Keratinocyte (primary cell): ENCODE measurements around the gene ROBO2. TPM values are rescaled to one million over a fixed set of nuclear protein-coding genes. Genes with fewer than 3 reads are reported as not detected.

Experiments used
- DNase-seq: peaks from one replicate; pipeline ENCODE4 v3.0.0-alpha.2; 2011; ENCODE audit warnings: low read depth, missing footprints, low spot score
- FAIRE-seq: peaks from 2 replicates; lab custom pipeline; 2011; peaks lifted over from hg19 to GRCh38; lab: Jason Lieb, UNC
- H2AFZ ChIP-seq: 2 replicates; pipeline ENCODE4 v1.6.0; 2012; ENCODE audit warnings: low read length, control low read depth, inconsistent platforms; ENCODE audit not compliant: control insufficient read depth
- H3K27ac ChIP-seq: 2 replicates; pipeline ENCODE4 v1.5.1; 2011; ENCODE audit warnings: low read length; ENCODE audit not compliant: control insufficient read depth, insufficient read depth
- H3K27me3 ChIP-seq: 3 replicates; pipeline ENCODE4 v1.6.0; 2011; ENCODE audit warnings: low read length; ENCODE audit not compliant: control insufficient read depth, insufficient read depth; ENCODE audit errors: extremely low read depth
- H3K36me3 ChIP-seq, 2 experiments: 2 replicates in 1 of 2; 3 replicates in 1 of 2; pipeline ENCODE4 v1.5.1; 2011; ENCODE audit warnings: low read length in 2 of 2, mild to moderate bottlenecking in 1 of 2; ENCODE audit not compliant: control insufficient read depth in 2 of 2, insufficient read depth in 2 of 2; ENCODE audit errors: extremely low read depth in 1 of 2
- H3K4me1 ChIP-seq: 3 replicates; pipeline ENCODE4 v1.5.1; 2011; ENCODE audit warnings: low read length; ENCODE audit not compliant: control insufficient read depth, insufficient read depth; ENCODE audit errors: extremely low read depth
- H3K4me2 ChIP-seq: 3 replicates; pipeline ENCODE4 v1.6.0; 2011; ENCODE audit warnings: low read depth, low read length; ENCODE audit not compliant: control insufficient read depth, insufficient read depth; ENCODE audit errors: extremely low read depth
- H3K4me3 ChIP-seq, 3 experiments: fragments of 200-600 bp in 1 of 3; sonication (generic) in 1 of 3; 2 replicates in 2 of 3; 3 replicates in 1 of 3; pipeline ENCODE4 v1.5.1; 2011 to 2016; ENCODE audit warnings: low read length in 3 of 3, mild to moderate bottlenecking in 3 of 3, control low read depth in 2 of 3, inconsistent platforms in 1 of 3, low read depth in 1 of 3, mixed read lengths in 1 of 3, mixed run types in 1 of 3, moderate library complexity in 1 of 3; ENCODE audit not compliant: control insufficient read depth in 2 of 3, insufficient read depth in 2 of 3; ENCODE audit errors: extremely low read depth in 1 of 3
- H3K79me2 ChIP-seq: 2 replicates; pipeline ENCODE4 v1.6.0; 2012; ENCODE audit warnings: low read length; ENCODE audit not compliant: control insufficient read depth, insufficient read depth
- H3K9ac ChIP-seq: 3 replicates; pipeline ENCODE4 v1.6.0; 2011; ENCODE audit warnings: low read length; ENCODE audit not compliant: control insufficient read depth, insufficient read depth; ENCODE audit errors: extremely low read depth
- H3K9me1 ChIP-seq: 3 replicates; pipeline ENCODE4 v1.6.0; 2011; ENCODE audit warnings: low read length; ENCODE audit not compliant: control insufficient read depth, insufficient read depth; ENCODE audit errors: extremely low read depth
- H3K9me3 ChIP-seq: 2 replicates; pipeline ENCODE4 v1.5.1; 2012; ENCODE audit warnings: low read depth, low read length; ENCODE audit not compliant: control insufficient read depth
- H4K20me1 ChIP-seq: 3 replicates; pipeline ENCODE4 v1.6.0; 2011; ENCODE audit warnings: low read length; ENCODE audit not compliant: control insufficient read depth, insufficient read depth; ENCODE audit errors: extremely low read depth
- EZH2 ChIP-seq: IDR thresholded peaks from one replicate; pipeline ENCODE4 v1.6.1; 2012; ENCODE audit warnings: inconsistent platforms, mild to moderate bottlenecking, low read length, moderate library complexity
- dilution Hi-C: fragments of 300-500 bp; cut with MboI; formaldehyde crosslinking; loops from one replicate; pipeline ENCODE4 v1.7.0; 2020; ENCODE audit warnings: low sequenced_read_pairs; ENCODE audit not compliant: extremely low pct_ligation_motif_present
- polyA plus RNA-seq, 5 experiments: library from polyadenylated mRNA; depleted of rRNA in 3 of 5; stranded (reverse) in 3 of 5; stranded (forward) in 1 of 5; unstranded in 1 of 5; fragments of >200 nt; gene quantifications; 1 replicate in 1 of 5; 2 replicates in 3 of 5; 3 replicates in 1 of 5; pipeline versions ENCODE4 v1.2.1 to v1.2.3, GENCODE V29; 2011 to 2012; ENCODE audit warnings: missing spikeins in 2 of 5, low read depth in 1 of 5, low replicate concordance in 1 of 5
- TF ChIP-seq, protein P1 (sequence below), 3 experiments: IDR thresholded peaks in 1 of 3; conservative IDR thresholded peaks in 1 of 3; optimal IDR thresholded peaks in 1 of 3; 2 replicates in 2 of 3; 3 replicates in 1 of 3; pipeline versions ENCODE3 to v1.5.1; 2011; ENCODE audit warnings: low read length in 3 of 3, mild to moderate bottlenecking in 3 of 3, moderate library complexity in 2 of 3, control low read depth in 1 of 3, inconsistent platforms in 1 of 3; ENCODE audit not compliant: insufficient read depth in 2 of 3; ENCODE audit errors: extremely low read depth in 1 of 3

Gene ROBO2
- polyA plus RNA-seq, 1 donor (not counting 4 experiments of a cell fraction or from before 2014, with no cell fraction given), result 0.30 TPM

DNA sequence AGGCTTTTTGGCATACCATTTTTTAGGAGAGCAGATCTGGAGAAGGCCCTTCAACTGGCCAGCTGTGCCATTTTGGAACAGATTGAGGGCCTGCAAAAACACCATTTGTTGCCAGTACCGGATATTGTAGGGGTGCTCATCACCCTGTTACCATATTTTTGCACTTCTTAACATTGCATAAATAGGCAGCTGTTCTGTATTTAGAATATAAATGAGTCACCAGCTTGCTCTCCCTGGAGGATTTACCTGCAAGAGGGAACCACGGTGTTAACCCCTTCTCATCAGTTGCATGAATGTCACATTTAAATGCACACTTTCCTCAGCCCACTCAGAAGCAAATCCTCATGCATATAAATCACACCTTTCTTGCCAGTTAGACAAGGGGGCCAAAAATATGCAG, 435.6 kb downstream of the ROBO2 start:
- H3K9me1 ChIP-seq, result no peaks in the 10 kb centered on the region
- TF ChIP-seq, protein P1, sequence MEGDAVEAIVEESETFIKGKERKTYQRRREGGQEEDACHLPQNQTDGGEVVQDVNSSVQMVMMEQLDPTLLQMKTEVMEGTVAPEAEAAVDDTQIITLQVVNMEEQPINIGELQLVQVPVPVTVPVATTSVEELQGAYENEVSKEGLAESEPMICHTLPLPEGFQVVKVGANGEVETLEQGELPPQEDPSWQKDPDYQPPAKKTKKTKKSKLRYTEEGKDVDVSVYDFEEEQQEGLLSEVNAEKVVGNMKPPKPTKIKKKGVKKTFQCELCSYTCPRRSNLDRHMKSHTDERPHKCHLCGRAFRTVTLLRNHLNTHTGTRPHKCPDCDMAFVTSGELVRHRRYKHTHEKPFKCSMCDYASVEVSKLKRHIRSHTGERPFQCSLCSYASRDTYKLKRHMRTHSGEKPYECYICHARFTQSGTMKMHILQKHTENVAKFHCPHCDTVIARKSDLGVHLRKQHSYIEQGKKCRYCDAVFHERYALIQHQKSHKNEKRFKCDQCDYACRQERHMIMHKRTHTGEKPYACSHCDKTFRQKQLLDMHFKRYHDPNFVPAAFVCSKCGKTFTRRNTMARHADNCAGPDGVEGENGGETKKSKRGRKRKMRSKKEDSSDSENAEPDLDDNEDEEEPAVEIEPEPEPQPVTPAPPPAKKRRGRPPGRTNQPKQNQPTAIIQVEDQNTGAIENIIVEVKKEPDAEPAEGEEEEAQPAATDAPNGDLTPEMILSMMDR (optimal IDR thresholded peaks at IDR 0.05 in 1 of 3, IDR thresholded peaks at IDR 0.05 in 1 of 3, conservative IDR thresholded peaks at IDR 0.05 in 1 of 3; ENCODE audit: extremely low read depth in 1 of 3, insufficient read depth in 2 of 3, low read length in 3 of 3), result no peak
- TF ChIP-seq EZH2, result no peak
- no peaks in the 10 kb centered on the region for H3K9me3 ChIP-seq
- no peak overlapping the region for H3K9ac ChIP-seq
- DNase-seq (no peak), FAIRE-seq (no peak)
- H3K36me3 ChIP-seq, result no peaks in the 10 kb centered on the region
- H3K27me3 ChIP-seq, result no peaks in the 10 kb centered on the region
- H3K79me2 ChIP-seq, result no peaks in the 10 kb centered on the region
- dilution Hi-C loops, result no loop called here
- no peak overlapping the region for H2AFZ ChIP-seq
- H4K20me1 ChIP-seq, result no peaks in the 10 kb centered on the region
- H3K4me2 ChIP-seq, result no peak overlapping the region
- no peak overlapping the region for H3K27ac ChIP-seq
- H3K4me1 ChIP-seq, result no peaks in the 10 kb centered on the region
- no peak overlapping the region for H3K4me3 ChIP-seq

DNA sequence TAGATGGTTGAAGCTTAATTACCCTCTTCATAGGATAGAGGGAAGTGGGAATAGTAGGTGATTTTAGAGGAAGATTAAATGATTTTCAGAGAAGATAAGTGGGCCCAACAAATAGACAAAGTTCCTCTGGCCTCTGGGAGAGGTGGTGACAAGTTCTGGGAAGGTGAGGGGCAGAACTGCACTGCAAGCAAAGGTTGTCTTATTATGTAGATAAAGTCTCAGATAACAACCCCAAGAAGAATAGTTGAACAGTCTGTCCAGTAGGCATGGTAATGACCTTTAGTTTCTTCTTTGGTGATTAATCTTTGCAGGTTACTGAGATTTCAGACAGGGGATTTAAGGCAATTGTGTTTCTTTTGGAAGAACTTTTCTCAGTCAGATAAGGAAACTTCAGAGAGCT, 439.1 kb downstream of the ROBO2 start:
- no peak for DNase-seq
- H3K4me2 ChIP-seq, result no peak overlapping the region
- H3K27ac ChIP-seq, result no peak overlapping the region
- no peaks in the 10 kb centered on the region for H3K4me1 ChIP-seq
- no peaks in the 10 kb centered on the region for H3K79me2 ChIP-seq
- no peak overlapping the region for H3K4me3 ChIP-seq
- TF ChIP-seq, protein P1 (optimal IDR thresholded peaks at IDR 0.05 in 1 of 3, IDR thresholded peaks at IDR 0.05 in 1 of 3, conservative IDR thresholded peaks at IDR 0.05 in 1 of 3; ENCODE audit: extremely low read depth in 1 of 3, insufficient read depth in 2 of 3, low read length in 3 of 3), result no peak
- no peak for TF ChIP-seq EZH2
- no peaks in the 10 kb centered on the region for H3K9me1 ChIP-seq
- H2AFZ ChIP-seq, result no peak overlapping the region
- dilution Hi-C loops, result no loop called here
- no peak overlapping the region for H3K9ac ChIP-seq
- no peaks in the 10 kb centered on the region for H3K27me3 ChIP-seq
- no peaks in the 10 kb centered on the region for H3K9me3 ChIP-seq
- H4K20me1 ChIP-seq, result no peaks in the 10 kb centered on the region
- no peak for FAIRE-seq
- no peaks in the 10 kb centered on the region for H3K36me3 ChIP-seq
